Activated CD4-positive, CD25-positive, alpha-beta regulatory T cell treated with anti-CD3 and anti-CD28 coated beads, Interleukin-2, amount 50 U/mL, for 72 hours (primary cell): ENCODE measurements around the gene PPP1R1B.

Source experiments
- DNase-seq: peaks from one replicate; pipeline ENCODE4 v3.0.0; 2021

The PPP1R1B gene

GRCh38 chr17:39600997-39601597, 25.7 kb upstream of the PPP1R1B start:
- no peak for DNase-seq

- no peak for DNase-seq
Measured at GRCh38 chr17:39601758-39602532, 24.8 kb upstream of the PPP1R1B start.

GRCh38 chr17:39602533-39603303, 24.0 kb upstream of the PPP1R1B start:
- DNase-seq: no peak

GRCh38 chr17:39603304-39604016, 23.3 kb upstream of the PPP1R1B start:
- DNase-seq: no peak

GRCh38 chr17:39604911-39605491, 21.8 kb upstream of the PPP1R1B start:
- DNase-seq: no peak

GRCh38 chr17:39605492-39606433, 21.0 kb upstream of the PPP1R1B start:
- no peak for DNase-seq

- no peak for DNase-seq
Measured at GRCh38 chr17:39606434-39607056, 20.2 kb upstream of the PPP1R1B start.

GRCh38 chr17:39607057-39607850, 19.5 kb upstream of the PPP1R1B start:
- no peak for DNase-seq

- no peak for DNase-seq
Measured at GRCh38 chr17:39607851-39608130, 19.0 kb upstream of the PPP1R1B start, which contains the start of gene NEUROD2. Gene NEUROD2, minus strand, starts transcription at chr17:39607920. Its CDS starts 1,321 bp downstream, at chr17:39606599.

- no peak for DNase-seq
Measured at GRCh38 chr17:39608142-39608981, 18.4 kb upstream of the PPP1R1B start.

- no peak for DNase-seq
Measured at GRCh38 chr17:39609416-39610025, 17.2 kb upstream of the PPP1R1B start.

GRCh38 chr17:39611401-39612112, 15.2 kb upstream of the PPP1R1B start:
- DNase-seq: no peak

GRCh38 chr17:39612291-39612894, 14.4 kb upstream of the PPP1R1B start:
- no peak for DNase-seq

- no peak for DNase-seq
Measured at GRCh38 chr17:39612935-39613464, 13.8 kb upstream of the PPP1R1B start.

- no peak for DNase-seq
Measured at GRCh38 chr17:39614545-39615157, 12.1 kb upstream of the PPP1R1B start.

GRCh38 chr17:39615434-39615833, 11.3 kb upstream of the PPP1R1B start:
- DNase-seq: no peak

GRCh38 chr17:39617100-39617445, 9.7 kb upstream of the PPP1R1B start:
- no peak for DNase-seq
